GM12865 (cell line): Measurements from ENCODE around the gene TTN.

Experiments used
- DNase-seq: peaks from one replicate; pipeline ENCODE4 v3.0.0; 2010; ENCODE audit warnings: low read depth
- H3K4me3 ChIP-seq: 2 replicates; pipeline ENCODE4 v1.5.1; 2011; ENCODE audit warnings: mild to moderate bottlenecking, low read depth, low read length, control low read depth
- TF ChIP-seq, protein P1 (sequence below): IDR thresholded peaks from 2 replicates; pipeline ENCODE4 v1.5.1; 2011; ENCODE audit warnings: low read length, control low read depth, low read depth, inconsistent platforms; ENCODE audit not compliant: insufficient read depth; ENCODE audit errors: missing control alignments

The TTN gene

DNA sequence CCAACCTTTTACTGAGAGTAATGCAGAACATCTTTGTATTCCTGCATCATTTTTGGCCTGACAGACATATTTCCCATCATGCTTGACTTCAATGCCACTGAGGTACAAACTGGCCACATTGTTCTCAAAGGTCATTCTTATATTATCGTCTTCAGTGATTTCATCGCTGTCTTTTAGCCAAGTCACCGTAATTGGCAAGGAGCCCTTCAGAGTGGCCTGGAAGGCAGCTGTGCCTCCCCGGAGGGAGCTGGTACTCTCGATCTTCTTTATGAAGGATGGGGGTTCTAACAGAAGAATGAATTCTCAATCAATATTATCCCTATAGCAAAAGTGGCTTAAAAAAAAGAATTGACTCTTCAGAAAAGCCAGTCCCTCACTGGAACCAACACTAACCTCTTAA lies 75.9 kb downstream of the TTN start:
- DNase-seq: no peak
- TF ChIP-seq, protein P1, sequence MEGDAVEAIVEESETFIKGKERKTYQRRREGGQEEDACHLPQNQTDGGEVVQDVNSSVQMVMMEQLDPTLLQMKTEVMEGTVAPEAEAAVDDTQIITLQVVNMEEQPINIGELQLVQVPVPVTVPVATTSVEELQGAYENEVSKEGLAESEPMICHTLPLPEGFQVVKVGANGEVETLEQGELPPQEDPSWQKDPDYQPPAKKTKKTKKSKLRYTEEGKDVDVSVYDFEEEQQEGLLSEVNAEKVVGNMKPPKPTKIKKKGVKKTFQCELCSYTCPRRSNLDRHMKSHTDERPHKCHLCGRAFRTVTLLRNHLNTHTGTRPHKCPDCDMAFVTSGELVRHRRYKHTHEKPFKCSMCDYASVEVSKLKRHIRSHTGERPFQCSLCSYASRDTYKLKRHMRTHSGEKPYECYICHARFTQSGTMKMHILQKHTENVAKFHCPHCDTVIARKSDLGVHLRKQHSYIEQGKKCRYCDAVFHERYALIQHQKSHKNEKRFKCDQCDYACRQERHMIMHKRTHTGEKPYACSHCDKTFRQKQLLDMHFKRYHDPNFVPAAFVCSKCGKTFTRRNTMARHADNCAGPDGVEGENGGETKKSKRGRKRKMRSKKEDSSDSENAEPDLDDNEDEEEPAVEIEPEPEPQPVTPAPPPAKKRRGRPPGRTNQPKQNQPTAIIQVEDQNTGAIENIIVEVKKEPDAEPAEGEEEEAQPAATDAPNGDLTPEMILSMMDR: no peak
- H3K4me3 ChIP-seq: no peak overlapping the region

DNA sequence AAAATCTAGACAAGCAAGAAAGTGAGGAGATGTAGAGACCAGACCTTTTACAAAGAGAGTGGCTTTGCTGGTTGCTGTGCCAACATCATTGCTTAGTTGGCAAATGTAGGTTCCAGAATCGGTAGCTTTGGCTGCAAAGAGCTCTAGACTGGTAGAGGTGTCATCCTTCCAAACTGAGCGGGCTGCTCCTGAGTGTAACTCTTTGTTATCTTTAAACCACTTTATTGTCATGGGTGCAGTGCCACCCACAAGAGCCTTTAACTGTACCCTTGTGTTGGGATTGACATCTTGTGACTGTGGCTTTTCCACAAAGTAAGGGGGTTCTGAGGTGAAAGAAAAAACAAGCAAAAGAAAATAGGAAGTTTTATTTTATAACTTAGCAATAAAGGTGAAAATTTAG lies 77.2 kb downstream of the TTN start:
- H3K4me3 ChIP-seq: no peak overlapping the region
- TF ChIP-seq, protein P1: no peak
- no peak for DNase-seq

DNA sequence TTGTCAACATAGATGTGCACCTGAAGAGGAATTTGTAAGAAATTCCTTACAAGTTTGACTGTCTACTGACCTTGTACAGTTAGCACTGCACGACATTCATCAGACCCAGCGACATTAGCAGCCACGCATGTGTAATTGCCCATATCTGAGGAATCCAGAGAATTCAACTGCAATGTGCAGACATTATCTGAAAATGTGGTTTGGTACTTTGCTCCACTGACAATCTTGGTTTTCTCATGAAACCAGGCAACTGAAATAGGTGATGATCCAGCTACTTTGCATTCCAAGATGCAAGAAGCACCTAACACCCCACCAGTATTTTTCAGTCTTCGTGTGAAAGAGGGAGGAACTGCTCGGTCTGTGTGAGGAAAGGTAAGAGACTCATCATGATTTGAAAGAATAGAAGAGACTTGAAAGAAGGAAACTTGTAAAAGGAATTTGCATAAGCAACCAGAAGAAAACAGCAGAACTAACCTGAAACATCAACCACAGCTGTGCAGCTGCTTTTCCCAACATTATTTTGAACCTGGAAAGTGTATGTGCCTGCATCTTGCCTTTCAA lies 83.4 kb downstream of the TTN start:
- TF ChIP-seq, protein P1: no peak
- no peak for DNase-seq
- H3K4me3 ChIP-seq: no peak overlapping the region

DNA sequence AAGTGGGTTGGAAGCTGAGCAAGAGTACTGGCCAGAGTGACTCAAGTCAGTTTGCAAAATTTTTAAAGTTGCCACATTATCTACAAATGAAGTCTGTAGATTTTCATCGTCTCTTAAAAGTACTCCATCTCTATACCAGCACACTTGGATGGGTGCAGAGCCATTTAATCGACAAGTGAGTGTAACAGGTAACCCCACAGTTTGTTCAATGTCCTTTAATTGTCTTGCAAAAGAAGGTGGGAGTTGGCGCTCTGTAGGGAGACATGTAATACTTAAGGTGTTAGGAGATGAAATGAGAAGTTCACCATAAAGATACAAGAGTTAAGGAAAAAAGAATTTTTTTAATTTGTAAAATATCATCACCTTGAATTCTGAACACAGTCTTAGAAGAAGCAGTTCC lies 84.9 kb downstream of the TTN start:
- no peak for DNase-seq
- TF ChIP-seq, protein P1: no peak
- H3K4me3 ChIP-seq: no peak overlapping the region

DNA sequence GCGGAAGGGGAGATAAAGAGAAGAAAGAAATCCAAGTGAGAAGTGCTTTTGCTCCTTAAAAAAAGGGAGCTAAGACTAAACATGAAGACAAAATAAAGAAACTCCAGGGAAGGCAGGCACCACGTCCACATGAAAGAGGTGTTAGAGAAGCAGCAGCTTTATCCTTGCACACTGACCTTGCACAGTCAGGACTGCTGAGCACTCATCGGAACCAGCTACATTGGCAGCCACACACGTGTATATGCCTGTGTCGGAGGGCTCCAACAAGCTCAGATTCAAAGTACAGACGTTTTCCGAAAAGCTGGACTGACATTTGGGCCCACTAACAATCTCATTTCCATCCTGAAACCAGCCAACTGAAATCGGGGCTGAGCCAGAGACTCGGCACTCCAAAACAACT lies 88.2 kb downstream of the TTN start:
- DNase-seq: no peak
- TF ChIP-seq, protein P1: no peak
- no peak overlapping the region for H3K4me3 ChIP-seq

DNA sequence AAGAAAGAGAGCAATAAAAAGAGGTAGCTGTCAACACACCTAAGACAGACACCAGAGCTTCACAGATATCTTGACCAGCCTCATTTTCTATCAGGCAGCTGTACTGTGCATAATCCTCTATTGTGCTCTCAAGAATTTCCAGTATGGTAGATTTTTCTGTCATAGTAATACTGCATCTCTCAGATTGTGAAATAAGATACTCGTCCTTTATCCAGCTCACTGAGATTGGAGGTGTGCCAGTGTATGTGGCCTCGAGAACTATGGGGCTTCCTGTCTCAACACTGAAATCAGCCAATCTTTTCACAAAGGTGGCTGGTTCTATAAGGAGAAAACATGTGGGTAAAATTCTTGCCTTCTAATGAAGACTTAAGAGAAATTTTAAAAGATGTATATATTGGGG lies 88.9 kb downstream of the TTN start:
- no peak overlapping the region for H3K4me3 ChIP-seq
- TF ChIP-seq, protein P1: no peak
- DNase-seq: no peak

DNA sequence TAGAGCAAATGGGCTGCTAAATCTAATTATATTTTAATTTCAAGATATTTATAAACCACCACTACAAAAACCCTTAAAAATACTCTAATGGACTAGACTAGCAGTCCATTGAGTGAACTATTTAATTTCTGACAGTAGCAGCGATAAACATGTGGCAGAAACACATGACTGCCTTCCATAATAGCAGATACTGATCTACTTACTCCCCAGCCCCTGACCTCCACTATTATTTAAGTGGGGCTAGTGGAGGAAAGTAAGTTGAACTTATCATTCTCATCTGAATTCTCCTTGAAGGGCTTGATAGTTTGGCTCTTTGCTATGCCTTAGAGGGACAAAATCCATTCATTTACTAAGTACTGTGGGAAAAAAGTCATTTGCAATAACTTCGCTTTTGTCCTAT lies 90.8 kb downstream of the TTN start:
- TF ChIP-seq, protein P1: no peak
- no peak for DNase-seq
- no peak overlapping the region for H3K4me3 ChIP-seq
